ENCODE data around the gene RABGAP1. TPM values are rescaled to one million over a fixed set of nuclear protein-coding genes. Genes with fewer than 3 reads are reported as not detected.

The RABGAP1 gene
- total RNA-seq, 2 experiments from 2014 or later: 16.8 to 46.6 TPM

- Histone ChIP-seq H3K79me2 (ENCODE audit: insufficient read depth, low read depth, low read length) (no peaks in the 10 kb centered on the region), H3K4me3 (ENCODE audit: low read depth, low read length, poor library complexity, severe bottlenecking) (no peak overlapping the region), H2AFZ (ENCODE audit: low read length) (no peak overlapping the region), H3K4me1 (ENCODE audit: insufficient read depth, low read length, poor library complexity, severe bottlenecking) (no peaks in the 10 kb centered on the region), H3K4me2 (ENCODE audit: low read length) (no peak overlapping the region), H3K9me3 (ENCODE audit: low read length) (no peaks in the 10 kb centered on the region), H3K36me3 (ENCODE audit: insufficient read depth, low read length) (peaks cover 8% of the 10 kb centered on the region; the same call in 1 of the 2 replicates), H3K9me2 (ENCODE audit: insufficient read depth, low read length) (no peaks in the 10 kb centered on the region), H4K20me1 (ENCODE audit: insufficient read depth, low read length) (no peaks in the 10 kb centered on the region), H3K27ac (ENCODE audit: low read depth, low read length, poor library complexity, severe bottlenecking) (no peak overlapping the region)
- ChIA-PET POLR2A (interaction anchor here (1.0 kb wide), 1 partner anchor 36 kb away, joined by 3 read pairs; no protein-coding TSS in a partner anchor), CTCF (ENCODE audit: unreplicated experiment) (no interaction called here)
- no TSS peak for BruUV-seq (replicated peaks)
- intact Hi-C loops (cut with micrococcal nuclease; ENCODE audit: unreplicated experiment): no loop called here
- TF ChIP-seq EZH2phosphoT487 (IDR thresholded peaks at IDR 0.05; ENCODE audit: borderline replicate concordance, low read depth, low read length): no peak
- no peak for DNase-seq (ENCODE audit: low spot score)
Observed at GRCh38 chr9:123058834-123059233, 118.0 kb downstream of the RABGAP1 start.

GRCh38 chr9:123059472-123060220 lies 118.8 kb downstream of the RABGAP1 start:
- no peaks in the 10 kb centered on the region for H3K79me2 ChIP-seq (ENCODE audit: insufficient read depth, low read depth, low read length)
- intact Hi-C loops (cut with micrococcal nuclease; ENCODE audit: unreplicated experiment): no loop called here
- H3K9me3 ChIP-seq (ENCODE audit: low read length): no peaks in the 10 kb centered on the region
- TF ChIP-seq EZH2phosphoT487 (IDR thresholded peaks at IDR 0.05; ENCODE audit: borderline replicate concordance, low read depth, low read length) (no peak), CTCF (conservative IDR thresholded peaks at IDR 0.05; ENCODE audit: low read length) (no peak)
- H3K4me2 ChIP-seq (ENCODE audit: low read length): no peak overlapping the region
- no peaks in the 10 kb centered on the region for H3K9me2 ChIP-seq (ENCODE audit: insufficient read depth, low read length)
- ChIA-PET POLR2A (interaction anchor here (0.7 to 1.0 kb wide), 2 partner anchors 37 to 646 kb away, joined by 3 read pairs; no protein-coding TSS in a partner anchor), CTCF (ENCODE audit: unreplicated experiment) (no interaction called here)
- no peak overlapping the region for H3K27ac ChIP-seq (ENCODE audit: low read depth, low read length, poor library complexity, severe bottlenecking)
- H2AFZ ChIP-seq (ENCODE audit: low read length): no peak overlapping the region
- DNase-seq (ENCODE audit: low spot score): no peak
- H3K36me3 ChIP-seq (ENCODE audit: insufficient read depth, low read length): peaks cover 6% of the 10 kb centered on the region; the same call in 1 of the 2 replicates
- no peak overlapping the region for H3K4me3 ChIP-seq (ENCODE audit: low read depth, low read length, poor library complexity, severe bottlenecking)
- H4K20me1 ChIP-seq (ENCODE audit: insufficient read depth, low read length): no peaks in the 10 kb centered on the region
- BruUV-seq (replicated peaks): no TSS peak
- H3K4me1 ChIP-seq (ENCODE audit: insufficient read depth, low read length, poor library complexity, severe bottlenecking): no peaks in the 10 kb centered on the region

- ChIA-PET POLR2A (no interaction called here), CTCF (ENCODE audit: unreplicated experiment) (no interaction called here)
- no TSS peak for BruUV-seq (replicated peaks)
- intact Hi-C loops (cut with micrococcal nuclease; ENCODE audit: unreplicated experiment): no loop called here
- Histone ChIP-seq H3K4me2 (ENCODE audit: low read length) (no peak overlapping the region), H3K9me3 (ENCODE audit: low read length) (no peaks in the 10 kb centered on the region), H3K9me2 (ENCODE audit: insufficient read depth, low read length) (no peaks in the 10 kb centered on the region), H3K36me3 (ENCODE audit: insufficient read depth, low read length) (peaks cover 12% of the 10 kb centered on the region; the same call in 1 of the 2 replicates), H3K79me2 (ENCODE audit: insufficient read depth, low read depth, low read length) (no peaks in the 10 kb centered on the region), H3K4me1 (ENCODE audit: insufficient read depth, low read length, poor library complexity, severe bottlenecking) (no peaks in the 10 kb centered on the region), H3K27ac (ENCODE audit: low read depth, low read length, poor library complexity, severe bottlenecking) (no peak overlapping the region), H4K20me1 (ENCODE audit: insufficient read depth, low read length) (no peaks in the 10 kb centered on the region), H3K4me3 (ENCODE audit: low read depth, low read length, poor library complexity, severe bottlenecking) (no peak overlapping the region), H2AFZ (ENCODE audit: low read length) (no peak overlapping the region)
- TF ChIP-seq CTCF (conservative IDR thresholded peaks at IDR 0.05; ENCODE audit: low read length) (no peak), EZH2phosphoT487 (IDR thresholded peaks at IDR 0.05; ENCODE audit: borderline replicate concordance, low read depth, low read length) (no peak)
- no peak for DNase-seq (ENCODE audit: low spot score)
Observed at GRCh38 chr9:123061216-123061615, 120.4 kb downstream of the RABGAP1 start.
